Neural cell (in vitro differentiated cells): ENCODE results near the gene PTPRN2. TPM values are rescaled to one million over a fixed set of nuclear protein-coding genes. Genes with fewer than 3 reads are reported as not detected.

Experiments used
- H2AFZ ChIP-seq: fragments of 200-600, 300-800 bp; sonication (generic), shearing (Covaris generic); 2 replicates; pipeline ENCODE4 v1.6.0; 2014; ENCODE audit warnings: low read depth, mild to moderate bottlenecking, antibody characterized with exemption, low read length, moderate library complexity
- H3F3A ChIP-seq: fragments of 200-600 bp; shearing (Covaris generic); 2 replicates; pipeline ENCODE4 v1.6.1; 2016; ENCODE audit warnings: mild to moderate bottlenecking, moderate library complexity, mixed read lengths, antibody characterized with exemption, low read length; ENCODE audit not compliant: insufficient read depth, poor library complexity, severe bottlenecking
- H3K27ac ChIP-seq: fragments of 200-600, 300-800 bp; sonication (generic), shearing (Covaris generic); 2 replicates; pipeline ENCODE4 v1.5.1; 2014; ENCODE audit warnings: mild to moderate bottlenecking, low read length, moderate library complexity
- H3K27me3 ChIP-seq: fragments of 300-800, 200-600 bp; sonication (generic), shearing (Covaris generic); 2 replicates; pipeline ENCODE4 v1.6.0; 2014; ENCODE audit warnings: mild to moderate bottlenecking, low read depth, low read length, moderate library complexity; ENCODE audit not compliant: insufficient read depth
- H3K36me3 ChIP-seq: fragments of 300-800, 200-600 bp; sonication (generic), shearing (Covaris generic); 2 replicates; pipeline ENCODE4 v1.5.1; 2014; ENCODE audit warnings: mild to moderate bottlenecking, antibody characterized with exemption, low read length, moderate library complexity; ENCODE audit not compliant: insufficient read depth
- H3K4me2 ChIP-seq: fragments of 300-800, 200-600 bp; sonication (generic), shearing (Covaris generic); 2 replicates; pipeline ENCODE4 v1.6.0; 2014; ENCODE audit warnings: mild to moderate bottlenecking, low read length
- H3K4me3 ChIP-seq: fragments of 300-800, 200-600 bp; sonication (generic), shearing (Covaris generic); 2 replicates; pipeline ENCODE4 v1.5.1; 2014; ENCODE audit warnings: mild to moderate bottlenecking, low read length, moderate library complexity
- H3K79me2 ChIP-seq: fragments of 200-600 bp; shearing (Covaris generic); replicated peaks from 2 replicates; pipeline ENCODE4 v1.6.0; 2014; ENCODE audit warnings: mild to moderate bottlenecking, low read length, moderate library complexity; ENCODE audit not compliant: insufficient read depth
- H3K9ac ChIP-seq: fragments of 300-800, 200-600 bp; sonication (generic), shearing (Covaris generic); 2 replicates; pipeline ENCODE4 v1.6.1; 2016; ENCODE audit warnings: mild to moderate bottlenecking, low read length, mixed read lengths
- H3K9me2 ChIP-seq: fragments of 200-600 bp; shearing (Covaris generic); 2 replicates; pipeline ENCODE4 v1.6.1; 2016; ENCODE audit warnings: mild to moderate bottlenecking, low read length, mixed read lengths; ENCODE audit not compliant: insufficient read depth
- H3K9me3 ChIP-seq: fragments of 200-600, 300-800 bp; sonication (generic), shearing (Covaris generic); 2 replicates; pipeline ENCODE4 v1.6.1; 2016; ENCODE audit warnings: mild to moderate bottlenecking, mixed run types, low read length, moderate library complexity, mixed read lengths
- H4K20me1 ChIP-seq: fragments of 200-600 bp; shearing (Covaris generic); 2 replicates; pipeline ENCODE4 v1.6.1; 2016; ENCODE audit warnings: mild to moderate bottlenecking, mixed run types; ENCODE audit not compliant: insufficient read depth
- CTCF ChIP-seq: fragments of 450-650 bp; IDR thresholded peaks from 2 replicates; pipeline ENCODE4 v1.5.1; 2014; ENCODE audit warnings: antibody characterized with exemption, mild to moderate bottlenecking, moderate library complexity; ENCODE audit not compliant: poor library complexity, severe bottlenecking
- EP300 ChIP-seq: fragments of 450-650 bp; conservative IDR thresholded peaks from 2 replicates; pipeline ENCODE4 v1.6.1; 2014; ENCODE audit warnings: antibody characterized with exemption, mild to moderate bottlenecking, moderate library complexity; ENCODE audit not compliant: poor library complexity, severe bottlenecking
- EZH2 ChIP-seq: fragments of 200-600, 300-800 bp; shearing (Covaris generic), sonication (generic); IDR thresholded peaks from 2 replicates; pipeline ENCODE4 v1.6.1; 2014; ENCODE audit warnings: antibody characterized with exemption, low read length, borderline replicate concordance, mild to moderate bottlenecking; ENCODE audit not compliant: insufficient read depth, poor library complexity, severe bottlenecking
- MXI1 ChIP-seq: fragments of 450-650 bp; conservative IDR thresholded peaks from 2 replicates; pipeline ENCODE4 v1.6.1; 2014; ENCODE audit warnings: antibody characterized with exemption, mild to moderate bottlenecking; ENCODE audit not compliant: poor library complexity, severe bottlenecking
- POLR2AphosphoS5 ChIP-seq: IDR thresholded peaks from 2 replicates; pipeline ENCODE4 v1.6.1; 2012
- RAD21 ChIP-seq: fragments of 450-650 bp; conservative IDR thresholded peaks from 2 replicates; pipeline ENCODE4 v1.6.1; 2014; ENCODE audit warnings: antibody characterized with exemption, mild to moderate bottlenecking, moderate library complexity
- REST ChIP-seq: IDR thresholded peaks from 2 replicates; pipeline ENCODE4 v1.6.1; 2012; ENCODE audit warnings: borderline replicate concordance
- SMC3 ChIP-seq: fragments of 450-650 bp; conservative IDR thresholded peaks from 2 replicates; pipeline ENCODE4 v1.6.1; 2014; ENCODE audit warnings: antibody characterized with exemption, mild to moderate bottlenecking, moderate library complexity; ENCODE audit not compliant: poor library complexity
- TAF1 ChIP-seq: IDR thresholded peaks from 2 replicates; pipeline ENCODE4 v1.6.1; 2012; ENCODE audit warnings: low read depth
- polyA plus RNA-seq: library from polyadenylated mRNA; depleted of rRNA; stranded (reverse); fragments of >200 nt; gene quantifications from 2 replicates; pipeline ENCODE4 v1.2.3, GENCODE V29; 2014

The PTPRN2 gene
- polyA plus RNA-seq, 1 donor from 2014 or later = 31.0 TPM

- no peak for TF ChIP-seq TAF1
- no peak for TF ChIP-seq EZH2
- no peak for TF ChIP-seq POLR2AphosphoS5
- no peak for TF ChIP-seq REST
- TF ChIP-seq MXI1 = no peak
- no peak for TF ChIP-seq SMC3
- no peak for TF ChIP-seq EP300
- no peak for TF ChIP-seq CTCF
- no peak for TF ChIP-seq RAD21
- no peaks in the 10 kb centered on the region for H3K36me3 ChIP-seq
- H3K27me3 ChIP-seq = no peaks in the 10 kb centered on the region
- H2AFZ ChIP-seq = no peak overlapping the region
- no peak overlapping the region for H3K4me3 ChIP-seq
- no peak overlapping the region for H3K4me2 ChIP-seq
- no peak overlapping the region for H3K9ac ChIP-seq
- no peaks in the 10 kb centered on the region for H4K20me1 ChIP-seq
- H3K27ac ChIP-seq = no peak overlapping the region
- no peaks in the 10 kb centered on the region for H3F3A ChIP-seq
- no peaks in the 10 kb centered on the region for H3K79me2 ChIP-seq
- no peaks in the 10 kb centered on the region for H3K9me2 ChIP-seq
- no peaks in the 10 kb centered on the region for H3K9me3 ChIP-seq
Measured at GRCh38 chr7:158389514-158390425, 197.9 kb downstream of the PTPRN2 start.

- H3K36me3 ChIP-seq = no peaks in the 10 kb centered on the region
- no peaks in the 10 kb centered on the region for H3K9me2 ChIP-seq
- no peaks in the 10 kb centered on the region for H3K27me3 ChIP-seq
- H3F3A ChIP-seq = no peaks in the 10 kb centered on the region
- no peaks in the 10 kb centered on the region for H3K79me2 ChIP-seq
- no peak overlapping the region for H3K4me3 ChIP-seq
- H3K4me2 ChIP-seq = no peak overlapping the region
- H3K9me3 ChIP-seq = peaks cover 3% of the 10 kb centered on the region
- H3K9ac ChIP-seq = no peak overlapping the region
- TF ChIP-seq MXI1 (no peak), RAD21 (no peak), EP300 (no peak), REST (no peak), SMC3 (no peak), POLR2AphosphoS5 (no peak), CTCF (no peak), EZH2 (no peak), TAF1 (no peak)
- H3K27ac ChIP-seq = no peak overlapping the region
- no peak overlapping the region for H2AFZ ChIP-seq
- no peaks in the 10 kb centered on the region for H4K20me1 ChIP-seq
Measured at GRCh38 chr7:158388928-158389327, 198.7 kb downstream of the PTPRN2 start.
